KMS-11 (cell line): ENCODE results near the gene PI16.

Experiments
- H2AFZ ChIP-seq: fragments of 200-600 bp; sonication (generic); 2 replicates; pipeline ENCODE4 v1.6.1; 2016; ENCODE audit warnings: antibody characterized with exemption, mixed run types, low read depth
- H3K27ac ChIP-seq: fragments of 200-600 bp; sonication (generic); 2 replicates; pipeline ENCODE4 v1.6.1; 2016; ENCODE audit warnings: mild to moderate bottlenecking, mixed run types
- H3K27me3 ChIP-seq: fragments of 200-600 bp; sonication (generic); 2 replicates; pipeline ENCODE4 v1.6.1; 2017; ENCODE audit warnings: mild to moderate bottlenecking, low read depth, mixed run types, moderate library complexity; ENCODE audit not compliant: insufficient read depth
- H3K36me3 ChIP-seq: fragments of 200-600 bp; sonication (generic); 2 replicates; pipeline ENCODE4 v1.6.1; 2017; ENCODE audit warnings: mild to moderate bottlenecking, mixed run types; ENCODE audit not compliant: insufficient read depth
- H3K4me1 ChIP-seq: fragments of 200-600 bp; sonication (generic); 2 replicates; pipeline ENCODE4 v1.6.1; 2016; ENCODE audit warnings: mild to moderate bottlenecking, low read depth, mixed run types; ENCODE audit not compliant: poor library complexity, severe bottlenecking
- H3K4me2 ChIP-seq: fragments of 200-600 bp; sonication (generic); 2 replicates; pipeline ENCODE4 v1.7.0; 2016; ENCODE audit warnings: mild to moderate bottlenecking, mixed run types
- H3K4me3 ChIP-seq: fragments of 200-600 bp; sonication (generic); IDR thresholded peaks from 2 replicates; pipeline ENCODE4 v1.6.1; 2017; ENCODE audit warnings: low read depth, low read length, mixed read lengths; ENCODE audit not compliant: insufficient read depth
- H3K79me2 ChIP-seq: fragments of 200-600 bp; sonication (generic); 2 replicates; pipeline ENCODE4 v1.6.1; 2016; ENCODE audit warnings: low read depth, mixed run types; ENCODE audit not compliant: insufficient read depth
- H3K9ac ChIP-seq: fragments of 200-600 bp; sonication (generic); 2 replicates; pipeline ENCODE4 v1.6.1; 2016; ENCODE audit warnings: mild to moderate bottlenecking, mixed run types
- H4K20me1 ChIP-seq: fragments of 200-600 bp; sonication (generic); 2 replicates; pipeline ENCODE4 v1.6.1; 2016; ENCODE audit warnings: mild to moderate bottlenecking, mixed run types; ENCODE audit not compliant: insufficient read depth
- CTCF ChIP-seq: fragments of 200-600 bp; sonication (generic); conservative IDR thresholded peaks from 2 replicates; pipeline ENCODE4 v1.6.1; 2017; ENCODE audit warnings: low read depth, mild to moderate bottlenecking, antibody characterized with exemption, low read length, moderate library complexity, mixed read lengths

The PI16 gene

GRCh38 chr6:36963451-36964290 lies 9.1 kb downstream of the PI16 start:
- Histone ChIP-seq H3K9ac (no peak overlapping the region), H3K36me3 (no peaks in the 10 kb centered on the region), H2AFZ (no peak overlapping the region), H4K20me1 (no peaks in the 10 kb centered on the region), H3K4me2 (no peak overlapping the region), H3K27ac (no peak overlapping the region), H3K4me3 (no peak overlapping the region), H3K27me3 (no peaks in the 10 kb centered on the region), H3K4me1 (peaks cover 6% of the 10 kb centered on the region), H3K79me2 (no peaks in the 10 kb centered on the region)
- no peak for TF ChIP-seq CTCF

- Histone ChIP-seq H3K79me2 (no peaks in the 10 kb centered on the region), H3K9ac (no peak overlapping the region), H3K4me2 (no peak overlapping the region), H3K27ac (no peak overlapping the region), H4K20me1 (no peaks in the 10 kb centered on the region), H3K36me3 (no peaks in the 10 kb centered on the region), H2AFZ (no peak overlapping the region), H3K27me3 (no peaks in the 10 kb centered on the region), H3K4me1 (peaks cover 6% of the 10 kb centered on the region), H3K4me3 (no peak overlapping the region)
- TF ChIP-seq CTCF: no peak
Observed at GRCh38 chr6:36964349-36964748, 9.8 kb downstream of the PI16 start.

GRCh38 chr6:36964908-36965307 lies 10.4 kb downstream of the PI16 start:
- no peak for TF ChIP-seq CTCF
- Histone ChIP-seq H3K4me2 (no peak overlapping the region), H3K27me3 (no peaks in the 10 kb centered on the region), H3K4me1 (peaks cover 6% of the 10 kb centered on the region), H3K36me3 (no peaks in the 10 kb centered on the region), H3K27ac (no peak overlapping the region), H3K4me3 (no peak overlapping the region), H3K9ac (no peak overlapping the region), H4K20me1 (no peaks in the 10 kb centered on the region), H3K79me2 (no peaks in the 10 kb centered on the region), H2AFZ (no peak overlapping the region)

- H3K4me3 ChIP-seq: no peak overlapping the region
- H3K27me3 ChIP-seq: no peaks in the 10 kb centered on the region
- no peak overlapping the region for H3K4me2 ChIP-seq
- H3K9ac ChIP-seq: no peak overlapping the region
- no peak overlapping the region for H3K27ac ChIP-seq
- H2AFZ ChIP-seq: no peak overlapping the region
- H3K36me3 ChIP-seq: no peaks in the 10 kb centered on the region
- H4K20me1 ChIP-seq: no peaks in the 10 kb centered on the region
- H3K4me1 ChIP-seq: peaks cover 6% of the 10 kb centered on the region
- no peaks in the 10 kb centered on the region for H3K79me2 ChIP-seq
- TF ChIP-seq CTCF: no peak
Observed at GRCh38 chr6:36967301-36967700, 12.8 kb downstream of the PI16 start.
